ENCODE data around the gene PCDH17.

The PCDH17 gene, protein sequence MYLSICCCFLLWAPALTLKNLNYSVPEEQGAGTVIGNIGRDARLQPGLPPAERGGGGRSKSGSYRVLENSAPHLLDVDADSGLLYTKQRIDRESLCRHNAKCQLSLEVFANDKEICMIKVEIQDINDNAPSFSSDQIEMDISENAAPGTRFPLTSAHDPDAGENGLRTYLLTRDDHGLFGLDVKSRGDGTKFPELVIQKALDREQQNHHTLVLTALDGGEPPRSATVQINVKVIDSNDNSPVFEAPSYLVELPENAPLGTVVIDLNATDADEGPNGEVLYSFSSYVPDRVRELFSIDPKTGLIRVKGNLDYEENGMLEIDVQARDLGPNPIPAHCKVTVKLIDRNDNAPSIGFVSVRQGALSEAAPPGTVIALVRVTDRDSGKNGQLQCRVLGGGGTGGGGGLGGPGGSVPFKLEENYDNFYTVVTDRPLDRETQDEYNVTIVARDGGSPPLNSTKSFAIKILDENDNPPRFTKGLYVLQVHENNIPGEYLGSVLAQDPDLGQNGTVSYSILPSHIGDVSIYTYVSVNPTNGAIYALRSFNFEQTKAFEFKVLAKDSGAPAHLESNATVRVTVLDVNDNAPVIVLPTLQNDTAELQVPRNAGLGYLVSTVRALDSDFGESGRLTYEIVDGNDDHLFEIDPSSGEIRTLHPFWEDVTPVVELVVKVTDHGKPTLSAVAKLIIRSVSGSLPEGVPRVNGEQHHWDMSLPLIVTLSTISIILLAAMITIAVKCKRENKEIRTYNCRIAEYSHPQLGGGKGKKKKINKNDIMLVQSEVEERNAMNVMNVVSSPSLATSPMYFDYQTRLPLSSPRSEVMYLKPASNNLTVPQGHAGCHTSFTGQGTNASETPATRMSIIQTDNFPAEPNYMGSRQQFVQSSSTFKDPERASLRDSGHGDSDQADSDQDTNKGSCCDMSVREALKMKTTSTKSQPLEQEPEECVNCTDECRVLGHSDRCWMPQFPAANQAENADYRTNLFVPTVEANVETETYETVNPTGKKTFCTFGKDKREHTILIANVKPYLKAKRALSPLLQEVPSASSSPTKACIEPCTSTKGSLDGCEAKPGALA (N-terminal part only)

DNA sequence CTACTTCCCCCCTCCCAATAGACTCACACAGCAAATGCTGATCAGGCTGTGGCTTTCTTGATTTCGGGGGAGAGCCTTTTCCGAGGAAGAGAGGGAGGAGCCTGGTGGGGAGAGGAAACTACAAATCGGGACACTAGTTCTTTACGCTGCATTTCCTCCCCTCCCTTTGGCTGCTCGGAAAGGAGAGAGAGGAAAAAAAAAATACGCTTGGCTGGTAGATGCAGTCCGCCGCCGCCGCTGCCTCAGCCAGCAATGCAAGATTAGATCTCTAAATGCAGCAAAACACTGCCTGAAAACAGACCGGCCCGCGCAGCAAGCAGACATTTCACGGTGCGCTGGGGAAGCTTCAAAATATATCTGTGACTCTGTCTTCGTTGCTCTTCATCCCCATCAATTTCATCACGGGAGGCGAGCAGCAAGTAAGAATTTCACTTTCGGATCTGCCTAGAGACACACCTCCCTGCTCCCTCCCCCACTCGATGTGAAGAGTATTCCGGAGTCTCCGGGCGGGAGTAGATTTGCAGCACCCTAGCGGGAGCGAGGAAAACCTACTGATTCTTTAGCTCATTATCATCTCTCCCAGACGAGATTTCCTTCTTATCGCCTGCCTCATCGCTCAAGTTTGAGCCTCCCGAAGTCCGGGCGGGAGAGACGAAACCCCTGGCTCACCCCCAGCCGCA, at the start of gene PCDH17:
TSS of gene PCDH17 (plus strand) at position 149 of the 680 bp plus-strand sequence. CDS start 803 bp downstream, outside the sequence.
- DNase-seq (ENCODE audit: low read depth in 1 of 2, low spot score in 1 of 2): no peak

DNA sequence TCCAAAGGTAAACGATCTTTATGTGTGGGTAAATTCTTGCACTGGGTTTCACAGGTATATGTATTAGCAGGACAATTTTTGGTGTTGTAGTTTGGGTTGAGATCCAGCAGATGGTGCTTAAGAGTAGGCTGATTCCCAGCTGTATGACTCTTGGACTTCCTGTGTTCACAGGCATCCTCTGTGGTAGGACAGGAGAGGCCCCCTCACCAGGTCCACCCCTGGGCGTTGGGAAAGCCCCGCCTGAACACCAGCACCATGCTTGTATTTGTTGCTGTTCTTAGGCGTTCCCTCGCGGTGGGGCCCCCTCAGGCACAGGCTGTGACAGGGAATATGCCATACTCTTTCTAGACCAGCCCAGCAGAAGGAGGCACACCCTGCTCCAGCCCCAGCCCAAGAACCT, 49.5 kb upstream of the PCDH17 start:
- no peak for DNase-seq (ENCODE audit: low read depth in 1 of 2, low spot score in 1 of 2)

DNA sequence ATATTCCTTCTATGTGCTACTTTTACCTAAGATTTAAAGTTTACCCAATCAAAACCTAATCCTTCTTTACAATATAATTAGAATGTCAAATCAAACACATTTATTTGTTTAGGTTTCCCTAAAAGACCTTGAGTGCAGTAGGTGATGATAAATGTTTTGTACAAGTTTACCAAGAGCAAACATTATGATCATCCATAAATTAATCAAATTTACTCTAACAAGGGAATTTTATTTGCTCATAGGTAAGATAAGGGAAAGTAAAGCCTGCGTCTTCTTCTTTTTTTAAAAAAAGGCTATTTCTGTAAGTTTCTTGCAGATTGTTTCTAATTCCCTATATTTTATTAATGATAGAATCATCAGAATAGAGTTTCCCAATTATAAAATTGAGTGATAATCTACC, 48.0 kb upstream of the PCDH17 start:
- DNase-seq (ENCODE audit: low read depth in 1 of 2, low spot score in 1 of 2): no peak

DNA sequence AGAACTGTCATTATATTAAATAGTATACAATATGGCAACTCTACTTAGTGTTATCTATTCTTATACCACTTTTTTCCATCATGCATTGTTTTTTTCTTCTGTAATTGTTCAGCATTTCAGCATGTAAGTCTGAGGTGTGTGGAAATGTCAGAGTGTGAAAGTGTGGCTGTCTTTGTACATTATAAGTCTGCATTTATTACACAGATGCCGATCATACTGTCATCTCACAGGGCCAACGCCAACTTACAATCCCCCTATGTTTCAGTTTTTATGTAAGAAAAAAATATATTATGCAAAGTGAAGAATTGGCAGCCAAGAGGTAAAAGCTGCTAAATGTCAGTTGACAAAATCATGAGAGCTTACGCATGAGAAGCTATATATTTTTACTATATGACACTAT, 42.9 kb upstream of the PCDH17 start:
- no peak for DNase-seq (ENCODE audit: low read depth in 1 of 2, low spot score in 1 of 2)

DNA sequence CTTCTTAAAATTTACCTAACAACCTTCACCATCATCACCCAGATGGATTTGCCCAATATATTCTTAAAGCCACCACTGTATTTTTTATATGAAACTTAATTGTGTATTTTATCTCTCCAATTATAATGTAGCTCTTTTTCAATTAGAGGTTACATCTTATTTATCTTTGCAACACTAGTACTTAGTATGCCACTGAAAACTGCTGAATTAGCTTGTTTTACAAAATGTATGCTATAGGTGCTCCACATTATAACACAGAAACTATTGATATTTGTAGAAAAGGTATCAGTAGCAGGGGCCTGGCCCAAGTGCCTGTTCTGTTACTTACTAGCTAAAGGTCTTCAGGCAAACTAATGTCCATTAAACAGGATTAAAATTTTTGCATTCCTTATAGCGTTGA, 35.8 kb upstream of the PCDH17 start:
- no peak for DNase-seq (ENCODE audit: low read depth in 1 of 2, low spot score in 1 of 2)

DNA sequence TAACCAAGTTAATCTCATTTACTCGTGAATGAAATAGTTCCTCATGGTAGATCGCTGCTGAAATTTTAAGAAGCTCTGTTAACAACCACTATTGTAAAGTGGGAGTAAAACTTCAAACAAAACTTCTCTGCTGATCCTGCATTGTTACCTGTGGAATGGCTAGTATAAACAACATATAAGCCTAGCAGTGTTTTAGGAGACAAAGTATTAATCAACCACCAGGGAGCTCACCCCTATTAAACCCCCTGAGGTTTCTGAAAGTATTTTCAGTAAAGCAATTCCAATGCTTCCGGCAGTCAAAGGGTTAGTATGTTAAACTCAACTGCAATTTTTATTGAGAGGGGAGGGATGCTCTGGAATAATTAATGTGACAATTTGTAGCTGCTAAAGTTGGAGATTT, 30.0 kb upstream of the PCDH17 start:
- DNase-seq (ENCODE audit: low read depth in 1 of 2, low spot score in 1 of 2): no peak

DNA sequence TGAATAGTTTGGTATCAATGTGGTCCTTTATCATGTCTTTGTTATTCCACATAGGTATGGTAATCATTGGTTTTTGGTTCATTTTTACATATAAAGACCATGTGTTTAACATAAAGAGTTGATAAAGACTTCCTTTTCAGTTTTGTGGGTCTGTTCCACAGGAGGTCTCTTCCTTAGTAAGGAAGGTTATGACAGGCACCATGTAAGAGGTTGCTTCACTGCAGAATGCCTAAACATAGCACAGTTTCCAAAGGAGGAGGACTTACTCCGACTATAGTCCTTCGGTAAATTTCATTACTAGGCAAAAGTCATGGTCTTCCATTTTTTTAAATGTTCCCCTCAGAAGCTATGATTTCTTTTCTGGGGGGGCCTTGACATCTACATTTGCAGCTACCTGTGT, 27.1 kb upstream of the PCDH17 start:
- DNase-seq (ENCODE audit: low read depth in 1 of 2, low spot score in 1 of 2): no peak

DNA sequence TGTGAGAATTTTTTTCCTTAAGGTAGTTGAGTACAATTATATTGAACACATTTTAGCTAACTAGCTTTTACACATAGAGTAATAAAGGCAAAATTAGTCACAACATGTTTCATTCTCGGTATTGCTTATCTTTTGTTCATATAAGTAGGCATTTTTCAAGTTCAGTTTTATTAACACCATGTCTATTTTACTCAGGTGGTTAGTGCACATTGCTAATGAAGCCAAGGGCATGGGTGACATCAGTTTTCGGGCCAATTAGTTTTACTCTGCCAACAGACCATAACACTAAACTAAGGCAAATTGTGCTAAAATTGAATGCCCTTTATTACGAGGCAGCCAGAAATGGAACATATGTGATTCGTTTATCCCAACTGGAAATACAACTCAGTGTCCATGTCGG, 19.6 kb upstream of the PCDH17 start:
- no peak for DNase-seq (ENCODE audit: low read depth in 1 of 2, low spot score in 1 of 2)

DNA sequence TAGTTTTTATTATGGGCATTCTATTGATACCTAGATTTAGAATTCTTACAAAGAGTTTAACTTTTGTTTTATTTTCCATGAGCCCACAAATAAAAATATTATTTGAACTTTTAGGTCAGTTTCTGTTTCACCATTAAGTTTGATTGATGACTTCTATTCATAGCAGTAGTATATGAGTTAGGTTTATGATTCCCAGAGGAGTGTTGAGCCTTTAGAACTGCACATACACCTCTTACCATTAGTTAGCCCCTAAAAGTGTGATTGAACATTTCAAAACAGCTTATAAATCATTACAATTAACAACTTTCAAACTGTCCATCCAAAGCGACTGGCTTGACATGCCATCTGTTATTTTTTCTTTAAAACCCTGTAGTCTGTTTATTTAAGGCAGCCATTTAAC, 19.0 kb upstream of the PCDH17 start:
- no peak for DNase-seq (ENCODE audit: low read depth in 1 of 2, low spot score in 1 of 2)

DNA sequence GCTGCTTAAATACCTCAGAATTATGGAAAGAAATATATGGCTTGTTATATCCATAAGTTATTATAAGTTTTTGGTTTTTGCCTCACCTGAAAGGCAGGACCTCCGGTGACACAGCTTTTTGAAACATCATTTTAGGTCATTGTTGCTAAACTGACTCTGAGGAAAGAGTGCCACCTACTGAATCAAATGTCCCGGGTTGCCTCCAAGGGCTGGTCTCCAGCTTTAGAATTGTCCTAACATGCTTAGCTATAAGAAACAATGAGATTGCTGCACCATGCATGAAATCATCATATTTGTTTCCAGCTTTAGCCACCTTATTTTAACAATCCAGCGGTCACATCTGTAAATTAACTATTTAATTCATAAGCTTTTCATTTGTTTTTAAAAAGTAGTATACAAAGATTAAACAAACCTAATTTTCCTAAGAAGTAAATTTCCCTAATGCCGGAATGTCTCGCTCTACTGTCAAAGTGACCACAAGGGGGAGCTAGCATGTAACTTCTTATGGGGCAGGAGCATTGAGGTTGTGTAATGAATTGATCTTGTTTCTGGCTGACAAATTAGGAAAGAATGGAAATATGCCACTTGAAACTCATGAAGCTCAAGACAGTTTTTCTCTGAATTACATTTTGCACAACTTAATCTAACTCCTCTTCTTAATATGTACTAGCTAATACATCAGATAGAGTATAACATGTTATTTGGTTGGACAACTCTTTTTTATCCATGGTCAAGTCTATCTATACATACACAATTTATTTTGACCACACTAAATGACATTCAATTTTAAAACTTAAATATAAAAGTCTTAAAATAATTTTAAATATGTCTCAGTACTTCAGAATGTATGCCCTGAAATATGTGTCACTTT, 6.7 kb upstream of the PCDH17 start:
- DNase-seq (ENCODE audit: low read depth in 1 of 2, low spot score in 1 of 2): no peak

DNA sequence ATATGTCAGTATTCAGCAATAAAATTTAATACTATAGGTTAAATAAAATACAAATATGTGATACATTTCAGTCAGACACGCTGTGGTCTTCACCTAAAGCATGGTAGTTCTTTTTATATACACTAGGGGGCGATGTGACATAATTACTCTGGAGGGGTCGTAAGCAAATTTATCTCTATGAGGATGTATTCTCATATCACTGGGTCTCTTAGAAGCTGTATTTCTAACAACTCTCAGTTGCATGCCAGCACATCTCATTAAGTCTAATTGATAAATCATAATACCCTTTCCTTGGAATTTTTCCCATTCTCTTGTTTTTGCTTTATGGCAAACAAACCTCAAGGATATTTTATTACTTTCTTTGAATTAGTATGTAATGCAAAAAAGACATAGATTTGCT, 3.9 kb upstream of the PCDH17 start:
- DNase-seq (ENCODE audit: low read depth in 1 of 2, low spot score in 1 of 2): no peak

DNA sequence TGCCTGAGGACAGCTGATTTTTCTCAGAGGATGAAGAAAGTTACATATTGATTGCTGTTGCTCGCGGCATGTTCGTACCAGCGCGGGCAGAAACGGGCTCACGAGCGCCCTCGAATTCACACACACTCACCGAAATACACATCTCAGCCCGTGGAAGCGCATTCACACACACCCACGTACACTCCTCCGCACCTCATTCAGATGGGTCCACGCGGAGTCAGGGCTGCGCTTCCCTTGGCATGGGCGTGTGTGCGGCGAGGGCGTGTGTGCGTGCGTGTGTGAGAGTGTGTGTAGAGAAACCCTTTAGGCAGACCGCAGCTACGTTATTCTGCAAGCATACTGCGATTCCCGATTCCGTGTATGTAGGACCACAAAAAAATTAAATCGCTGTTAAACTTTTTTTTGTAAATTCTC, 2.1 kb upstream of the PCDH17 start:
- DNase-seq (ENCODE audit: low read depth in 1 of 2, low spot score in 1 of 2): no peak

DNA sequence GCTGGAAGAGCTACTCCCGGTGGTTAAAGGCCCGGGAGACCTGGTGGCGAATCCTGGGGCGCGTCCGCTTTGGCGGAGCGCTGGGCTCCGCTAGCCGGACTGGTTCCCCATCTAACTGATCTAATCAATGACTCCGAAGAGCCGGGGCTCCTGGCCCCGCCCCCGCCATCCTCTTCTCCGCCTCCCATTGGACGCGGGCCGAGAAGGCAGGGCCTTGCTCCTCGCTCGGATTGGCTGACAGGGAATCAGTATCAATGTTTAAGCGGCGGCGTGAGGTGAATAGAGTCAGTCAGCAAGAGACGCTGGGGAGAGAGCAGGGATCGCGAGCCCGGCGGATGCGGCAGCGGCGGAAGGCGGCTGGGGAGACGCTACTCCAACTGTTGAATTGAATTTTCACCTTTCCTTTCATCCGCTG, 1.7 kb upstream of the PCDH17 start:
- DNase-seq (ENCODE audit: low read depth in 1 of 2, low spot score in 1 of 2): no peak

DNA sequence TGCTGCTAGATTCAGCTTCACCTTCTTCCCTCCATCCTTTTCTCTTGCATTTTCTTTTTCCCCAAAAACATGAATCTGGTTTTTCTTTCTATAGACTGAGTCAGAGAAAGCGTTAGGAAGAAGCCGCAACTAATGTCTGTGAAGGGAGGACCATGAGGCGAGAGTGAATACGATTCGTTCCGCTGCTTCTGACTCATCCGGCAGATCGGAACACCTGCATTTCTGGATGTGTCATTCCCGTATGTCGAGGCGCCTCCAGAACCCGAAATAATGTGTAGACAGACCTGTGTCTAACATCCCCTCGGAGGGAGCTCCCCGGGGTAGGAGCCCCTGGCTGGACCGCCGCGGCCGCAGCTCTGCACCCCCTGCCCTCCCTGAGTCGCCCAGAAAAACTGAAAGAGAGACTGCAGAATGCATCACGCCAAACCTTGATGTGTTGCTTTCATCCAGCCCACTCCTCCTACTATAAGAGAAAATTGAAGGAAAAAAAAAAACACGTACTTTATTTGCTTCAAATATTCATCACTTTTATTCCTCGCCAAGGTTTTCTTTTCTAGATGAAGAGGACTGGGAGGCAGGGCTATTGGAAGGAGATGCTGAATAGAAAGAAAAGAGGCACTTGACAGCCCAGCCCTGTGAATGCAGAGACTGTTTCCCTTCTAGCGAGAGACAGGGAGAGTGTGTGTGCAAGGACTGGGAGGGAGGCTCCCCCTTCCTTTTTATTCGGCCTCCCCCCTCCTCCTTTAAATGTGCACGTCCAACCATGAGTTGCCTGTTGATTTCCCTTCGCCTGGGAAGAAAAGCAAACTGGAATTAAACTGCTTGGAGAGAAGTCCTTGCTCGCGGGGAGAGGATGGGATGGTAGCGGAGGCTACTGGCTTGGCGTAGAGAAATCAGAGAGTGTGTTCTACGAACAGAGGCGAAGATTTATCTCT, 616 bp upstream of the PCDH17 start:
- DNase-seq (ENCODE audit: low read depth in 1 of 2, low spot score in 1 of 2): no peak

DNA sequence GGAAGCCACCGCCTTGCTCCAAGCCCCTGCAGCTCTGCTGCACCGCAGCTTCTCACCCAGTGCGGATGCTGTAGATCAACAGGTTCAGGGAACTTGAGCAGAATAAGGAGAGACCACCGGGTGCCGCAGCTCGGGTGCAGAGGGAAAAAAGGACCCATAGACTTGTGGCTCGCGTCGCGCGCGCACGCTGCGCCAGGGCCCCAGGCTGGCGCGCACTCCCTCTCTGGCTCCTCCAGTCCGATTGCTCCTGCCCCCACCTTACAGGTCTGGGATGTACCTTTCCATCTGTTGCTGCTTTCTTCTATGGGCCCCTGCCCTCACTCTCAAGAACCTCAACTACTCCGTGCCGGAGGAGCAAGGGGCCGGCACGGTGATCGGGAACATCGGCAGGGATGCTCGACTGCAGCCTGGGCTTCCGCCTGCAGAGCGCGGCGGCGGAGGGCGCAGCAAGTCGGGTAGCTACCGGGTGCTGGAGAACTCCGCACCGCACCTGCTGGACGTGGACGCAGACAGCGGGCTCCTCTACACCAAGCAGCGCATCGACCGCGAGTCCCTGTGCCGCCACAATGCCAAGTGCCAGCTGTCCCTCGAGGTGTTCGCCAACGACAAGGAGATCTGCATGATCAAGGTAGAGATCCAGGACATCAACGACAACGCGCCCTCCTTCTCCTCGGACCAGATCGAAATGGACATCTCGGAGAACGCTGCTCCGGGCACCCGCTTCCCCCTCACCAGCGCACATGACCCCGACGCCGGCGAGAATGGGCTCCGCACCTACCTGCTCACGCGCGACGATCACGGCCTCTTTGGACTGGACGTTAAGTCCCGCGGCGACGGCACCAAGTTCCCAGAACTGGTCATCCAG, 964 bp downstream of the PCDH17 start:
- no peak for DNase-seq (ENCODE audit: low read depth in 1 of 2, low spot score in 1 of 2)

DNA sequence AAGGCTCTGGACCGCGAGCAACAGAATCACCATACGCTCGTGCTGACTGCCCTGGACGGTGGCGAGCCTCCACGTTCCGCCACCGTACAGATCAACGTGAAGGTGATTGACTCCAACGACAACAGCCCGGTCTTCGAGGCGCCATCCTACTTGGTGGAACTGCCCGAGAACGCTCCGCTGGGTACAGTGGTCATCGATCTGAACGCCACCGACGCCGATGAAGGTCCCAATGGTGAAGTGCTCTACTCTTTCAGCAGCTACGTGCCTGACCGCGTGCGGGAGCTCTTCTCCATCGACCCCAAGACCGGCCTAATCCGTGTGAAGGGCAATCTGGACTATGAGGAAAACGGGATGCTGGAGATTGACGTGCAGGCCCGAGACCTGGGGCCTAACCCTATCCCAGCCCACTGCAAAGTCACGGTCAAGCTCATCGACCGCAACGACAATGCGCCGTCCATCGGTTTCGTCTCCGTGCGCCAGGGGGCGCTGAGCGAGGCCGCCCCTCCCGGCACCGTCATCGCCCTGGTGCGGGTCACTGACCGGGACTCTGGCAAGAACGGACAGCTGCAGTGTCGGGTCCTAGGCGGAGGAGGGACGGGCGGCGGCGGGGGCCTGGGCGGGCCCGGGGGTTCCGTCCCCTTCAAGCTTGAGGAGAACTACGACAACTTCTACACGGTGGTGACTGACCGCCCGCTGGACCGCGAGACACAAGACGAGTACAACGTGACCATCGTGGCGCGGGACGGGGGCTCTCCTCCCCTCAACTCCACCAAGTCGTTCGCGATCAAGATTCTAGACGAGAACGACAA, 1.8 kb downstream of the PCDH17 start:
- no peak for DNase-seq (ENCODE audit: low read depth in 1 of 2, low spot score in 1 of 2)
